SH-SY5Y (cell line): ENCODE data around the gene JAG1.

Source experiments
- GATA2 ChIP-seq: IDR thresholded peaks from 2 replicates; pipeline ENCODE4 v1.6.1; 2011; ENCODE audit warnings: mild to moderate bottlenecking, low read depth, low read length
- GATA3 ChIP-seq: IDR thresholded peaks from 2 replicates; pipeline ENCODE4 v1.6.1; 2011; ENCODE audit warnings: low read depth, mild to moderate bottlenecking, low read length, moderate library complexity

JAG1 gene

GRCh38 chr20:10635476-10636208 is 38.2 kb downstream of the JAG1 start:
- TF ChIP-seq GATA3 (no peak), GATA2 (no peak)

GRCh38 chr20:10634683-10635411 is 39.0 kb downstream of the JAG1 start:
- TF ChIP-seq GATA2: no peak
- no peak for TF ChIP-seq GATA3

GRCh38 chr20:10634211-10634610 is 39.6 kb downstream of the JAG1 start:
- no peak for TF ChIP-seq GATA3
- TF ChIP-seq GATA2: no peak

GRCh38 chr20:10633718-10634117 is 40.1 kb downstream of the JAG1 start:
- TF ChIP-seq GATA2 (no peak), GATA3 (no peak)

GRCh38 chr20:10632721-10633509 is 40.9 kb downstream of the JAG1 start:
- TF ChIP-seq GATA3: no peak
- TF ChIP-seq GATA2: no peak

- TF ChIP-seq GATA3 (no peak), GATA2 (no peak)
These were observed 42.7 kb downstream of the JAG1 start for GRCh38 chr20:10631126-10631525.

GRCh38 chr20:10629946-10630650 is 43.7 kb downstream of the JAG1 start:
- no peak for TF ChIP-seq GATA2
- no peak for TF ChIP-seq GATA3

GRCh38 chr20:10626896-10627295 is 46.9 kb downstream of the JAG1 start:
- no peak for TF ChIP-seq GATA3
- TF ChIP-seq GATA2: no peak

- TF ChIP-seq GATA3 (no peak), GATA2 (no peak)
These were observed 48.2 kb downstream of the JAG1 start for GRCh38 chr20:10625641-10626040.

GRCh38 chr20:10622657-10623418 is 51.0 kb downstream of the JAG1 start:
- TF ChIP-seq GATA3: no peak
- no peak for TF ChIP-seq GATA2

- TF ChIP-seq GATA3: no peak
- TF ChIP-seq GATA2: no peak
These were observed 52.6 kb downstream of the JAG1 start for GRCh38 chr20:10621149-10621548.

GRCh38 chr20:10619427-10619826 is 54.4 kb downstream of the JAG1 start:
- TF ChIP-seq GATA2: no peak
- TF ChIP-seq GATA3: no peak

- TF ChIP-seq GATA2: no peak
These were observed 55.1 kb downstream of the JAG1 start for GRCh38 chr20:10618611-10619245.
